ENCODE data around the gene ZFPL1. TPM values are rescaled to one million over a fixed set of nuclear protein-coding genes. Genes with fewer than 3 reads are reported as not detected.
"Not testable (repeated sequence)": the region's sequence is repeated elsewhere in the genome, so short reads cannot be mapped to it uniquely, and the experiment has no call there.

The ZFPL1 gene
- total RNA-seq, 1 donor from 2014 or later: 31.7 TPM

- intact Hi-C loops (cut with micrococcal nuclease): loop anchor here (1.0 to 5.0 kb wide), 4 partner anchors 22 to 195 kb away; partner anchors contain the start of genes ATG2A, CDCA5, POLA2 and SYVN1
These were observed 28.7 kb downstream of the ZFPL1 start for GRCh38 chr11:65112546-65113360.

- intact Hi-C loops (cut with micrococcal nuclease): loop anchor here (5.0 kb wide), 2 partner anchors 149 to 196 kb away; partner anchors contain the start of genes ATG2A and POLA2
These were observed 29.3 kb downstream of the ZFPL1 start for GRCh38 chr11:65113361-65113756.

DNA sequence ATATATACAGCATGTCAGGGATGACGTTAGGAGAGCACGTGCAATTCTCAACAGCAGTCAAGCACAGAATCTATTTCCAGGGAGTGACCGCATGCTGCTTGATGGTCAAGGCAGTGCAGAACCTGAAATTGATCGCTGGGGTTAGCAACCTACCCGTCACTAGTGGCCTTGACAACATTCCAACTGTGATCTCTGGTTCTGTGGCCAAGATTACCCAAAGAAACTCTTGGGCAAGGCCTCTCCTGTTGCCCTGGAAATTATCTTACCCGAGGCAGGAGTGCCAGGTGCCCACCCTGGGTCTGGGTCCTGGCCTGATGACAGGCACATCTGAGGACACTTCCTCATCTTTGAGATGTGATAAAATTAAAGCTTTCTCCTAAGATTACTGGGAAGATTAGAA is 29.8 kb downstream of the ZFPL1 start:
- intact Hi-C loops (cut with micrococcal nuclease): loop anchor here (5.0 kb wide), 2 partner anchors 148 to 197 kb away; partner anchors contain the start of genes ATG2A and POLA2

- intact Hi-C loops (cut with micrococcal nuclease): loop anchor here (5.0 kb wide), 2 partner anchors 148 to 197 kb away; partner anchors contain the start of genes ATG2A and POLA2
These were observed 30.6 kb downstream of the ZFPL1 start for GRCh38 chr11:65114538-65115171.

DNA sequence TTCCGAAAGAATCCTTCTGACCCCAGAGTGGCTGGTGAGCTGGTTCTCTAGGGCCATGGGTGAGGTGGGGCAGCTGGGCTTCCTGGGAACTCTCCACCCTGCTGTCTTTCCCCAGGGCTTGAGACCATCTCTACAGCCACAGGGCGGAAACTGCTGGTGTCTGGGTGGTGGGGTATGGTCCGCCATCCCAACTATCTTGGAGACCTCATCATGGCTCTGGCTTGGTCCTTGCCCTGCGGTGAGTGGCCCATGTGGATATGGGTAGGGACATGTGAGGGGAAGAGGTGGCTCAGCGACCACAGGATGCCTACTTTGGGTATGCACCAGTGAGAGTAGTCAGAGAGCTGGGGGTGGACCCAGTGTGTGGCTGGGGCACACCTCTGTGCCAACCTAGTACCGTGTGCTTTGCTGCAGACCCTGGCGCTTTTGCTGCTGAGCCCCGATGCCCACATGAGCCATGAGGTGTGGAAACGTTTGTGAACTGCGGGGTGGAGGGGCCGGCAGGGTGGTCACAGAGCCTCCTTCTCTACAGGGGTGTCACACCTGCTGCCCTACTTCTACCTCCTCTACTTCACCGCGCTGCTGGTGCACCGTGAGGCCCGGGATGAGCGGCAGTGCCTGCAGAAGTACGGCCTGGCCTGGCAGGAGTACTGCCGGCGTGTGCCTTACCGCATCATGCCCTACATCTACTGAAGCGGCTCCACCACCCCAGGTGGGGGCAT is 31.5 kb downstream of the ZFPL1 start:
- intact Hi-C loops (cut with micrococcal nuclease): loop anchor here (2.0 kb wide), 1 partner anchor 65 kb away; the partner anchor contains the start of gene CAPN1

- intact Hi-C loops (cut with micrococcal nuclease): loop anchor here (1.0 to 2.0 kb wide), 7 partner anchors 20 to 269 kb away; partner anchors contain the start of genes CAPN1, CDCA5, SNX15 and VPS51
These were observed 32.6 kb downstream of the ZFPL1 start for GRCh38 chr11:65116370-65117205.

DNA sequence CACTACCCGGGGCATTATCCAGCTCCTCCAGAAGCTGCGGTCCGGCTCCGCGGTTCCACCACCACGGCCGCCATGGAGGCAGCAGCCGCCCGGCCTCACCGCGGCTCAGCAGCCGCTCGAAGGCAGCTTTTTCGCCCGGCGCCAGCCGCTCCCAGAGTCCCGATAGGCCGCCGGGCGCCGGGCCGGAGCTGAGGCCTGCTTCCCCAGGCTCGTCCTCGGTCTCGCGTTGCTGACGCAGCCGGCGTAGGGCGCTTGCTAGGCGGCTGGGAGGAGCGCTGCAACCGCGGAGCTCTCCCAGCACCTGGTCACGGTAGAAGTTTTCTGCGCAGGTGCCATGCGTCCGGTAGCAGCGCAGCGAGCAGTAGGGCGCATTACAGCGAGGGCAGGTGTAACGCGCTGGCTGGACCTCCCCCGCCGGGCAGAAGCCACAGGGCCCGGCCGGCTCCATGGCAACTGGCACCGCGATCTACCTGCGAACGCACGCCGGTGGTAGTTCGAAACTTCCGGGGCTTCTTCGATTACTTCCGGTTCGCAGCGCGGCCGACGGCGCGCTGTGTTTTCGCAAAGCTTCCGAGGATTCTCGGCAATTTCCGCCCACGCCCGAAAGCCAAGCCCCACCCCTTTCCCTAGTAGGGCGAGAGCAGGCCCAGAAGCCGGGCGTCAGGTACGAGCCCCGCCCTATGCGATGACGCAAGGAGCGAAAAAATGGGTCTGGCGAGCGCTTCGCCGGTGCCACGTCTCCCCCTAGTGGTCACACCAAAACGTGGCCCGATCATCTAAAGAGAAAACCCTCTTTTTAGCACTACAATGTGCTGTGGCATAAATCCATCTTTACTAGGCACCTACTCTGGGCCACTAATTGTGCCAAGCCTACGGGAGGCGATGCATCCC is 33.4 kb downstream of the ZFPL1 start, which contains the start of gene ZNHIT2:
TSS of gene ZNHIT2 (minus strand) at position 496 of the 891 bp plus-strand sequence. CDS start at position 448, 48 bp downstream.
- intact Hi-C loops (cut with micrococcal nuclease): loop anchor here (1.0 to 2.0 kb wide), 7 partner anchors 21 to 270 kb away; partner anchors contain the start of genes CAPN1, CDCA5, SNX15 and VPS51

DNA sequence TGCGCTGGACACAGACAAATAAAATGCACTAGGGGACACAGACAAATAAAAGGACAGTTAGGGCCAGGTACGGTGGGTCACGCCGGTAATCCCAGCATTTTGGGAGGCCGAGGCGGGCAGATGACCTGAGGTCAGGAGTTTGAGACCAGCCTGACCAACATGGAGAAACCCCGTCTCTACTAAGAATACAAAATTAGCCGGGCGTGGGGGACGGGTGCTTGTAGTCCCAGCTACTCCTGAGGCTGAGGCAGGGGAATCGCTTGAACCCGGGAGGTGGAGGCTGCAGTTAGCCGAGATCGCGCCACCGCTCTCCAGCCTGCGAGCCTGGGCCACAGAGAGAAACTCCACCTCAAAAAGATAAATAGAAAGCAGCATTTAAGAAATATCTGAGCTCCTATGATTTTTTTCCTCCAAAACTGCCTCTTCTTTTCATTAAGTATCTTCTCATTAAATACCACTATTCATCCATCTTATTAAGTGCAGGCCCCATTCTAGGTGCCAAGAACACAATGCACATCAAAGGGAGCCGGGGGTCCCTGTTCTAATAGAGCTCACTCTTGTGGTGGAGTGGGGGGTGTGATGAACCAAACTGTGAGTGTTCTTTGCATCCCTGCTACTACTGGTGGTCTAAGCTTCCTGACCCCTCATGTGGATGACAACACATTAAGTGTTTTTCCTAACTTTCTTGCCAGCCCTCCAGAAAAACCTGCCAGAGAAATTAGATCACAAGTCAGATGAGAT is 34.2 kb downstream of the ZFPL1 start:
- intact Hi-C loops (cut with micrococcal nuclease): no loop called here

DNA sequence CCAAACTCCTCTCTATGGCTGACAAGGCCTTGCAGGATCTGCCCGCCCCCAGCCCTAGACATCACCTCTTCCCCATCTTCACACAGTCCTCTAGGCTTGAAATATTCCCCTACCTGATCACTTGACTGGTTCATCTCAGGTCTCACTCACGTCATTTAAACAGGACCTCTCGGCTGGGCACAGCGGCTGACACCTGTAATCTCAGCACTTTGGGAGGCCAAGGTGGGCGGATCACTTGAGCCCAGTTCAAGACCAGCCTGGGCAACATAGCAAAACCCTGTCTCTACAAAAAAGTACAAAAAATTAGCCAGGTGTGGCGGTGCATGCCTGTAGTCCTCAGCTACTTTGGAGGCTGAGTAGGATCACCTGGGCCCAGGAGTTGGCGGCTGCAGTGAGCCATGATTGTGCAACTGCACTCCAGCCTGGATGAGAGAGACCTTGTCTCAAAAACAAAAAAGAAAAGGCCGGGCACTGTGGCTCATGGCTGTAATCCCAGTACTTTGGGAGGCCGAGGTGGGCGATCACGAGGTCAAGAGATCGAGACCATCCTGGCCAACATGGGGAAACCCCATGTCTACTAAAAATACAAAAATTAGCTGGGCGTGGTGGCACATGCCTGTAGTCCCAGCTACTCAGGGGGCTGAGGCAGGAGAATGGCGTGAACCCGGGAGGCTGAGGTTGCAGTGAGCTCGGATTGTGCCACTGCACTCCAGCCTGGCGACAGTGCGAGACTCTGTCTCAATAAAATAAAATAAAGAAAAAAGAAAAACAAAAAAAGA is 35.1 kb downstream of the ZFPL1 start:
- intact Hi-C loops (cut with micrococcal nuclease): not testable (repeated sequence)

GRCh38 chr11:65119670-65119995 is 35.6 kb downstream of the ZFPL1 start:
- intact Hi-C loops (cut with micrococcal nuclease): no loop called here

GRCh38 chr11:65120831-65121230 is 36.8 kb downstream of the ZFPL1 start:
- intact Hi-C loops (cut with micrococcal nuclease): no loop called here

GRCh38 chr11:65121447-65121864 is 37.4 kb downstream of the ZFPL1 start:
- intact Hi-C loops (cut with micrococcal nuclease): no loop called here

GRCh38 chr11:65121865-65122696 is 38.1 kb downstream of the ZFPL1 start, which contains the start of the genes FAU and MRPL49:
Gene FAU (minus strand): TSS chr11:65122134. CDS start chr11:65121813, 321 bp downstream.
Gene MRPL49 (plus strand): TSS chr11:65122321. CDS start chr11:65122347, 26 bp downstream.
- intact Hi-C loops (cut with micrococcal nuclease): loop anchor here (1.0 kb wide), 2 partner anchors 12 to 38 kb away; partner anchors contain the start of genes CDCA5, SYVN1 and ZFPL1

- intact Hi-C loops (cut with micrococcal nuclease): no loop called here
These were observed 40.6 kb downstream of the ZFPL1 start for GRCh38 chr11:65124480-65125196.

- intact Hi-C loops (cut with micrococcal nuclease): no loop called here
These were observed 41.4 kb downstream of the ZFPL1 start for GRCh38 chr11:65125197-65126056.

Measured in T-helper 2 cell treated with Interferon-gamma antibody and Interleukin-4, amounts not matched to agents 100 ng/mL and 5 ng/mL, for 36 hours (primary cell).